PC-9 (cell line): ENCODE results near the gene NDE1. TPM values are rescaled to one million over a fixed set of nuclear protein-coding genes. Genes with fewer than 3 reads are reported as not detected.
"Not testable (repeated sequence)": the region's sequence is repeated elsewhere in the genome, so short reads cannot be mapped to it uniquely, and the experiment has no call there.

Source experiments
- BruUV-seq: library from RNA; stranded (reverse); fragments of 400-500 nt; replicated peaks from 2 replicates; lab custom pipeline; 2021; lab: Mats Ljungman, UMichigan
- CTCF ChIA-PET: fragments of 300-600 bp; sonication (Branson Sonifier 250); formaldehyde crosslinking; loops from one replicate; lab custom pipeline; 2022; ENCODE audit warnings: antibody characterized with exemption; lab: Charles Lee
- POLR2A ChIA-PET: fragments of 300-600 bp; sonication (Branson Sonifier 250); formaldehyde crosslinking; loops from one replicate; lab custom pipeline; 2022; ENCODE audit warnings: antibody characterized with exemption; ENCODE audit not compliant: unreplicated experiment; lab: Charles Lee
- DNase-seq, 2 experiments: peaks; one replicate each; pipeline versions ENCODE4 v3.0.0 to v3.0.0-alpha.2; 2015 to 2022; ENCODE audit warnings: mixed read lengths in 1 of 2
- H2AFZ ChIP-seq: fragments of 200-600 bp; sonication (generic); 2 replicates; pipeline ENCODE4 v1.8.1; 2017; ENCODE audit warnings: antibody characterized with exemption
- H3F3A ChIP-seq: fragments of 200-600 bp; sonication (generic); 2 replicates; pipeline ENCODE4 v1.8.1; 2017; ENCODE audit warnings: antibody characterized with exemption, mild to moderate bottlenecking, low read depth; ENCODE audit not compliant: insufficient read depth
- H3K27ac ChIP-seq: fragments of 200-600 bp; sonication (generic); 2 replicates; pipeline ENCODE4 v1.6.1; 2016; ENCODE audit warnings: mixed run types
- H3K27me3 ChIP-seq: fragments of 200-600 bp; sonication (generic); 2 replicates; pipeline ENCODE4 v1.6.1; 2016; ENCODE audit warnings: low read depth, mixed run types; ENCODE audit not compliant: insufficient read depth
- H3K36me3 ChIP-seq: fragments of 200-600 bp; sonication (generic); 2 replicates; pipeline ENCODE4 v1.6.1; 2016; ENCODE audit warnings: low read depth, mixed run types
- H3K4me1 ChIP-seq: fragments of 200-600 bp; sonication (generic); replicated peaks from 2 replicates; pipeline ENCODE4 v1.6.1; 2016; ENCODE audit warnings: mixed run types; ENCODE audit not compliant: insufficient read depth
- H3K4me2 ChIP-seq: fragments of 200-600 bp; sonication (generic); 2 replicates; pipeline ENCODE4 v1.6.1; 2017; ENCODE audit warnings: mixed run types
- H3K4me3 ChIP-seq: fragments of 200-600 bp; sonication (generic); 2 replicates; pipeline ENCODE4 v1.6.1; 2016; ENCODE audit warnings: mixed run types
- H3K79me2 ChIP-seq: fragments of 200-600 bp; sonication (generic); 2 replicates; pipeline ENCODE4 v1.6.1; 2017; ENCODE audit warnings: low read depth, mixed run types
- H3K9me2 ChIP-seq: fragments of 200-600 bp; sonication (generic); 2 replicates; pipeline ENCODE4 v1.8.1; 2017; ENCODE audit warnings: mild to moderate bottlenecking; ENCODE audit not compliant: insufficient read depth
- H3K9me3 ChIP-seq: fragments of 200-600 bp; sonication (generic); 2 replicates; pipeline ENCODE4 v1.8.1; 2016; ENCODE audit warnings: low read depth; ENCODE audit not compliant: insufficient read depth
- H4K20me1 ChIP-seq: fragments of 200-600 bp; sonication (generic); 2 replicates; pipeline ENCODE4 v1.8.1; 2017; ENCODE audit not compliant: insufficient read depth
- CTCF ChIP-seq: fragments of 200-600 bp; sonication (generic); conservative IDR thresholded peaks from 2 replicates; pipeline ENCODE4 v1.6.1; 2017; ENCODE audit warnings: mixed run types, antibody characterized with exemption, mild to moderate bottlenecking, moderate library complexity
- EZH2 ChIP-seq: fragments of 200-600 bp; sonication (generic); IDR thresholded peaks from 2 replicates; pipeline ENCODE4 v1.8.0; 2017; ENCODE audit warnings: antibody characterized with exemption, low read depth
- intact Hi-C: fragments of 100-400 bp; cut with micrococcal nuclease; formaldehyde crosslinking; loops from one replicate; pipeline ENCODE4 v1.10.0; 2022; ENCODE audit not compliant: unreplicated experiment
- total RNA-seq: library from RNA; stranded (reverse); gene quantifications from 2 replicates; pipeline ENCODE4 v1.2.3, GENCODE V29; 2021

Gene NDE1
- total RNA-seq, 1 experiment from 2014 or later: 119 TPM

GRCh38 chr16:15725641-15726240 is 75.7 kb downstream of the NDE1 start:
- H3K27me3 ChIP-seq: no peaks in the 10 kb centered on the region
- intact Hi-C loops: no loop called here
- no peak overlapping the region for H2AFZ ChIP-seq
- H3K4me1 ChIP-seq: no peaks in the 10 kb centered on the region
- BruUV-seq: no TSS peak
- no peaks in the 10 kb centered on the region for H3K9me2 ChIP-seq
- ChIA-PET POLR2A (no interaction called here), CTCF (no interaction called here)
- no peak overlapping the region for H3K27ac ChIP-seq
- H3K9me3 ChIP-seq: no peaks in the 10 kb centered on the region
- no peak for DNase-seq
- no peaks in the 10 kb centered on the region for H3K79me2 ChIP-seq
- H3K36me3 ChIP-seq: no peaks in the 10 kb centered on the region
- no peak overlapping the region for H3K4me3 ChIP-seq
- H4K20me1 ChIP-seq: peaks cover 1% of the 10 kb centered on the region; the same call in 1 of the 2 replicates
- H3K4me2 ChIP-seq: no peak overlapping the region
- TF ChIP-seq CTCF (no peak), EZH2 (no peak)
- no peaks in the 10 kb centered on the region for H3F3A ChIP-seq

GRCh38 chr16:15726715-15727114 is 76.7 kb downstream of the NDE1 start:
- POLR2A ChIA-PET: no interaction called here
- no peak overlapping the region for H3K4me2 ChIP-seq
- no peak overlapping the region for H3K27ac ChIP-seq

GRCh38 chr16:15727697-15728096 is 77.7 kb downstream of the NDE1 start:
- H3K27me3 ChIP-seq, H3F3A ChIP-seq, DNase-seq, H3K36me3 ChIP-seq, POLR2A ChIA-PET, H3K4me2 ChIP-seq, BruUV-seq, H3K79me2 ChIP-seq, H3K4me1 ChIP-seq, intact Hi-C loops, H3K27ac ChIP-seq, H2AFZ ChIP-seq, H3K9me3 ChIP-seq, H3K4me3 ChIP-seq, H4K20me1 ChIP-seq, H3K9me2 ChIP-seq: not testable (repeated sequence)
- CTCF ChIA-PET: interaction anchor here (0.6 kb wide), 1 partner anchor 80 kb away, joined by 5 read pairs; no protein-coding TSS in a partner anchor

More at GRCh38 chr16:15726715-15727114, 76.7 kb downstream of the NDE1 start:
- DNase-seq: no peak
- H3F3A ChIP-seq: no peaks in the 10 kb centered on the region
- H3K79me2 ChIP-seq: no peaks in the 10 kb centered on the region
- no peak for TF ChIP-seq EZH2
- no peak for TF ChIP-seq CTCF
- no peak overlapping the region for H2AFZ ChIP-seq
- H3K4me1 ChIP-seq: no peaks in the 10 kb centered on the region
- CTCF ChIA-PET: no interaction called here
- H3K9me3 ChIP-seq: no peaks in the 10 kb centered on the region
- intact Hi-C loops: no loop called here
- H4K20me1 ChIP-seq: no peaks in the 10 kb centered on the region
- no peaks in the 10 kb centered on the region for H3K9me2 ChIP-seq
- BruUV-seq: no TSS peak
- H3K36me3 ChIP-seq: no peaks in the 10 kb centered on the region
- H3K27me3 ChIP-seq: no peaks in the 10 kb centered on the region
- H3K4me3 ChIP-seq: no peak overlapping the region

GRCh38 chr16:15729152-15729551 is 79.1 kb downstream of the NDE1 start:
- POLR2A ChIA-PET: no interaction called here
- no peak overlapping the region for H3K27ac ChIP-seq

More at GRCh38 chr16:15729152-15729551, 79.1 kb downstream of the NDE1 start:
- H3K4me3 ChIP-seq: no peak overlapping the region
- H3K4me1 ChIP-seq: no peaks in the 10 kb centered on the region
- DNase-seq: no peak
- TF ChIP-seq EZH2: no peak
- no peak for TF ChIP-seq CTCF
- H3K9me2 ChIP-seq: no peaks in the 10 kb centered on the region
- H3F3A ChIP-seq: no peaks in the 10 kb centered on the region; the same call in 1 of the 2 replicates
- H4K20me1 ChIP-seq: no peaks in the 10 kb centered on the region
- CTCF ChIA-PET: no interaction called here
- no peaks in the 10 kb centered on the region for H3K27me3 ChIP-seq
- H3K9me3 ChIP-seq: no peaks in the 10 kb centered on the region
- BruUV-seq: no TSS peak
- H3K4me2 ChIP-seq: no peak overlapping the region
- H3K36me3 ChIP-seq: no peaks in the 10 kb centered on the region
- H2AFZ ChIP-seq: no peak overlapping the region
- H3K79me2 ChIP-seq: no peaks in the 10 kb centered on the region
- intact Hi-C loops: no loop called here
